ENCODE measurements around the gene METRN.
A peak's percentile ranks its signal among the peaks of the same experiment; 100 is the strongest.

METRN gene

GRCh38 chr16:714558-715476, at the start of gene METRN:
Gene METRN (plus strand): TSS chr16:715118. CDS start chr16:715290, 172 bp downstream.
- DNase-seq = peak; percentile 33

GRCh38 chr16:666572-666971, 48.3 kb upstream of the METRN start:
- no peak for DNase-seq

- no peak for DNase-seq
Measured at GRCh38 chr16:667113-667779, 47.7 kb upstream of the METRN start.

- peak; percentile 84 for DNase-seq
Measured at GRCh38 chr16:667780-668518, 47.0 kb upstream of the METRN start, which contains the start of gene RHOT2. Gene RHOT2 (plus strand): TSS chr16:668132. CDS start chr16:668200, 68 bp downstream.

- DNase-seq = no peak
Measured at GRCh38 chr16:668519-669171, 46.3 kb upstream of the METRN start.

- DNase-seq = no peak
Measured at GRCh38 chr16:669666-670065, 45.3 kb upstream of the METRN start.

- DNase-seq = no peak
Measured at GRCh38 chr16:670485-671352, 44.2 kb upstream of the METRN start.

- DNase-seq = no peak
Measured at GRCh38 chr16:671353-672131, 43.4 kb upstream of the METRN start.

GRCh38 chr16:672371-672770, 42.5 kb upstream of the METRN start:
- no peak for DNase-seq

- no peak for DNase-seq
Measured at GRCh38 chr16:672851-673250, 42.1 kb upstream of the METRN start.

- no peak for DNase-seq
Measured at GRCh38 chr16:673399-673991, 41.4 kb upstream of the METRN start.

GRCh38 chr16:674214-674881, 40.6 kb upstream of the METRN start:
- DNase-seq = no peak

GRCh38 chr16:674968-675883, 39.7 kb upstream of the METRN start, which contains the start of gene RHBDL1:
Gene RHBDL1 (plus strand): TSS chr16:675671. CDS start chr16:675791, 120 bp downstream.
- no peak for DNase-seq

GRCh38 chr16:675884-676564, 38.9 kb upstream of the METRN start:
- no peak for DNase-seq

GRCh38 chr16:676565-676902, 38.4 kb upstream of the METRN start:
- no peak for DNase-seq

GRCh38 chr16:676913-677312, 38.0 kb upstream of the METRN start:
- DNase-seq = peak; percentile 82

GRCh38 chr16:677316-678190, 37.4 kb upstream of the METRN start:
- no peak for DNase-seq

Data from NCI-H510A (cell line).